Measurements from ENCODE around the gene TGM5.

- TF ChIP-seq CREB1 (CRISPR knock-in tag; IDR thresholded peaks at IDR 0.05; ENCODE audit: low read depth) = no peak
- no peak for TF ChIP-seq POLR2AphosphoS5 (IDR thresholded peaks at IDR 0.05; ENCODE audit: low read depth)
- TF ChIP-seq CTCF (conservative IDR thresholded peaks at IDR 0.05; ENCODE audit: low read depth in 2 of 2) = no peak
Observed at GRCh38 chr15:43249699-43250203, 17.0 kb downstream of the TGM5 start.
